NCI-H345 treated with DMSO at 0.1 percent for 48 hours (cell line): ENCODE measurements around the gene SPEN.
"Not testable (repeated sequence)": the region's sequence is repeated elsewhere in the genome, so short reads cannot be mapped to it uniquely, and the experiment has no call there.

Experiments used
- DNase-seq: peaks from one replicate; lab custom pipeline; 2025; ENCODE audit not compliant: unreplicated experiment; lab: John Stamatoyannopoulos, UW

Gene SPEN

DNA sequence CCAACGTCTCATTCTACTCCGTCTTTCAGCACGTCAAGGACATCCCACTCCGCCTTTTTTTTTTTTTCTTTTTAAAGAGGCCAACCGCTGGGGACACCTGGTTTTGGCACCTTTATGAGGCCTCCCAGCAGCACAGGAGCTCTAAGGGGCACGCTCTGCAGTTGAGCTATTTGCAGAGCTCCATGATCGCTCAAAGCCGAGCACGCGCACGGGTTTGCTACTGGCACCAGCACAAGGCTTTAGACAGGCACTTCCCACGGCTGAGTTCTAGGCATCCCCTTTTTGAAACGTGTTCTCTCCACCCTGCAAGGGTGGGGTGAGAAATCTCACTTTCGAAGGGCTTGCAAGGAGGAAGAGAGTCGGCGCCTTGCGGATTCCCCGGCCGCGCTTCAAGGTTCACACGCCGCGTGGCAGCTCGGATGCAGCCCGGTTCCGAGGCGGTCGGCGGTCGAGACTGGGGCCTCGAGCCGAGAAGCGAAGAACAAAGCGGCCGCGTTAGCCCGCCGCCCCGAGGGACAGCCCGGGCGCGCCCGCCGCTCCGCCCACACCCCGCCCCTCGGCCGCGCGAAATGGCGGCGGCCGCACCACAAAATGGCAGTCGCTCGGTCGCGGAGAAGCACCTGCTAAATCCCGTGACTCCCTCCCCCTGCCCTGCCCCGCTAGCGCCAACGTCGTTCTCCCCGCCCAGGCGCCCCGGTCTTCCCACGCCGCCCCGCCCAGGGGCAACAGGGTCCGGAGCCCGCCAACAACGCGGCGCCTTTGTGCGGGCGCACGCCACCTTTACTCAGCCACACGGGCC is 12.9 kb upstream of the SPEN start:
- DNase-seq, result peak; percentile 93

GRCh38 chr1:15835205-15835740 is 12.2 kb upstream of the SPEN start:
- no peak for DNase-seq

DNA sequence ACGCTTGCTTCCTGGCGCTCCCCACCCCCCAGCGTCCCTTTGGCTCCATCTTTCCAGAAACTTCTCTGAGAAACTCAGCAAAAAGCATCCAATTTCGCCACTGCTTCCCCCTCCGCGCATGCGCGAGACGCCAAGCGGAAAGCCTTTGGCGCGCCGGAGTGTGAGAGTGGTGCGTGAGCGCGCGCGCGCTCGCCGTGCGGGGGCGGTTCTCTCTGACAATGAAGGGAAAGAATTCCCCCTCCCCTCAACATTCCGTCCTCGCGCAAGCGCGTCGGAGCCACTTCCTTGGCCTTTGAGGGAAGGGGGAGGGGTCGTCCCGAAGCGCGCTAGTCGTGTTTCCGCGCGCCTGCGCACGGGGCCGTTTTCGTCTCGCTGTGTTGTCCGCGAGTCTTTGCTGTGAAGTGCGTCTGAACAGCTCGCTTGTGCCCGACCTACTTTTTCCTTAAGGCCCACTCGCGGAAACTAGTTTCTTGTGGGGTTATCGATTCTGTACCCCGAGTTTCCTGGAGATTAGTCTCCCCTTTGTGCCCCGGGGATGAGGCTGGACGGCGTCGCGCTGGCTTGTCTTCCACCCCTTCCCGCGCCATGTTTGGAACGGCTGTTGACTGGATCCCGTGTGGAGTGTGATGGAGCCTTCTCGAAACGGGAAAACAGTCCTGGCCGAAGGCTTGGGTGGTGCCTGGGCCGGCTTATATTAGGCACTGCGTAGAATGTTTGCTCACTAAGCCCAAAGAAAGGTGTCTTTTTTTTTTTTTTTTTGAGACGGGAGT is 11.6 kb upstream of the SPEN start:
- peak; percentile 98 for DNase-seq

DNA sequence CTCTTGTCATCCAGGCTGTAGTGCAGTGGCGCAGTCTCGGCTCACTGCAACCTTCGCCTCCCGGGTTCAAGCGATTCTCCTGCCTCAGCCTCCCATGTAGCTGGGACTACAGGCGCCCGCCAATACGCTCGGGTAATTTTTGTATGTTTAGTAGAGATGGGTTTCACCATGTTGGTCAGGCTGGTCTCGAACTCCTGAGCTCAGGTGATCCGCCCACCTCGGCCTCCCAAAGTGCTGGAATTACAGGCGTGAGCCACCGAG is 11.1 kb upstream of the SPEN start:
- DNase-seq, result not testable (repeated sequence)

DNA sequence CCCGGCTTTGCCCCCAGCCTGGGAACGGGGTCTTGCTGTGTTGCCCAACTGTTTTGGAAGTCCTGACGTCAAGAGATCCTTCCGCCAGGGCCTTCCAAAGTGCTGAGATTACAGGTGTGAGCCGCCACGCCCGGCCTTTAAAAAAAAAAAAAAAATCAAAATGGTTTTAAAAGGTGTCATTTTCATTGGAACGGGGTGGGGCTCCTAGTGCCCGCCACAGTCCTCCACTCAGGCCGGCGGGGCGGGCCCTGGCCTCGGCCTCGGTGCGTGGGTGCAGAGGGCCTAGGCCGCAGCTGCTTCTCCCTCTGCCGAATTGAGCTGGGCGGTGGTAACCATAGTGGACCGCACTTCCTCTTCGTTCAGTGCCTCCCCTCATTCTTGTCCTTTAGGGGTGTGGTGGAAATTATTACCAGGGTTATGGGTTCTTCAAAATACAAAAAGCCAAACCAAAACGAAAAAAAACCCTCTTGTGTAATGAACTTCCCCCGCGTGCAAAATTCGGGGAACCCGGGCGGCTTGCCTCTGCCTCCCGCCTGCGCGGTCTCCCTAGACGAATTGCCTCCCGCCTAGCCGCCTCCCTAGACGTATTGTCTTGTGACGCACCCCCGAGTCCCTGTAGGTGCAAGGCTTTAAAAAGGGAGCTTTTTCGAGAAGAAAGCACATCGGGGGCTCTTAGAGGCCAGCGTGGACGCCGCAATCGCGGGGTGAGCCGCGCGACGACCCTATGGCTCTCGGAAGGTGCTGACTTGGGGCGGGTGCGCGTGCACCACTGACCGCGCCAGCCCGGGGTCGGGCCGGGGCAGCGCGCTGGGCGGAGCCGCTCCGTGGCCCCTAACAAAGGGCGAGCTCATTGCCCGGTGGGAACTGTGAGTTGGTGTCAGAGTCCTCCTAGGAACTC is 10.5 kb upstream of the SPEN start:
- DNase-seq, result no peak

GRCh38 chr1:15837931-15838330 is 9.6 kb upstream of the SPEN start:
- DNase-seq, result no peak

GRCh38 chr1:15838721-15839120 is 8.8 kb upstream of the SPEN start:
- DNase-seq, result no peak

DNA sequence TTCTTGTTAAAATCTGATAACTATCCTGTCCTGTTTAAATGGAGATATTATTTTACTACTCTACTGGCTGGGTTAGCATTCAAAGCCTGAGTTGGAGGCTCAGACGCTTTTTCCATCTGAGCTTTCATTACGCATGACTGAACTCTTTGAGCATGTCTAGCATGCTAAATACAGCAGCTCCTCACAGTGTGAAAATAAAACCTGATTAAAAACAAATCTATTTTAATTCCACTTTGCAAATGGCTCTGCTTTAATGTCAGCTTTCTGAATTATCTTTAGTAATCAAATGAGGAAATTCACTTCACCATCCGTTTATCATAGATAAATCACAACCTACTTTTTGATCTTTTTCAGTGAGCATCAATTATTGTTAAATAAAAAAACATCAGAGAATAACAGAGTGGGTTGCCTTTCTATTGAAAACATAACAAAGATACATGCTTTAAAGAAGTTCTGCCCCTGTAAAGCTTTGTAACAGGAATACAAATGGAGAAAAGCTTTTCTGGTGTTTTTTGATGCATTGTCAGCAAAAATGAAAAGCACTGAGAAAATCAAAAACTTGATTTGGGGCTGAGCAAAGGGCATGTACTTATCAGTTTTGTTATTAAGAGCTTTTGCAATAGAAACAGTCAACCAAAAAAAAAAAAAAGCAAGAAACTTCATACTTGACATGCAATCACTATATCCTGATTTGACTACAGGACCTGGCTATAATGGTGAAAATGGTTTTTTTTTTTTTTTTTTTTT is 3.5 kb upstream of the SPEN start:
- no peak for DNase-seq

- DNase-seq, result not testable (repeated sequence)
These were observed 1.5 kb upstream of the SPEN start for GRCh38 chr1:15846056-15846455.

- DNase-seq, result no peak
These were observed 311 bp downstream of the SPEN start for GRCh38 chr1:15847893-15848142.

DNA sequence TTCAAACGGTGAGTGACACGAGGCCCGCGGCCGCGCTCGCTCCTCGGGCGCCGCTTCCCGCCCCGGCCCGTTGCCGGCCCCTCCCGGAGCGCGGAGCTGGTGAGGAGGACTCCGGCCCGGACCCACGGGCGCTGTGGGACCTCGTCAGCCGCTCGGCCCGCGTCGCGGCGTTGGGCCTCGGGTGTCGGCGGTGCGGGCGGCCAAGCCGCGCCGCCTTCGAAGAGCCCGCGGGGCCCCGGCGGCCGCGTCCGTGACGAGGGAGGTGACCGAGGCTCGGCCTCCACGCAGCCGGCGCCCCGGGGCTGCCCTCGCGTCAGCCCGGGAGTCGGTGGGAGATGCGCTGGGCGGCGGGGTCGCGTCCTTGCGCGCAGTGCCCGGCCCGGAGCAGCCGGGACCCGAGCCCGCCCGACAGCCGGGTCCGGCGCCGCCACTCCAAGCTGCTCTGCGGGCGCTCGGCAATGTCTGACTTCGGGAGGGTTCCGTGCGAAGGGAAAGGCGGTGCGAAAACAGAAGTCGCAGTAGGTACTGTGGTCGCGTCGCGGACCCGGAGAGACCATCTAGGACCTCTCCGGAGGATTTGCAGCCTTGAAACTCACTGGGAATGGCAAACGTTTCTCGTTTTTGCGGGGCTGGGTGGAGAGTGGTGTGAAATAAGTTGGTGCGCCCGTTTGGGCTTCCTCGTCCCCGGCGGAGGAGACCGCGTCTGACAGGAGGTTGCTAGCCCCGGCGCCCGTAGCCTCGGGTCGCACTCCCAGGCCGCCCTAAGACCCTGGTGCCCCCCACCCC is 829 bp downstream of the SPEN start:
- no peak for DNase-seq

GRCh38 chr1:15848929-15849774 is 1.6 kb downstream of the SPEN start:
- DNase-seq, result peak; percentile 60

GRCh38 chr1:15849775-15850324 is 2.3 kb downstream of the SPEN start:
- DNase-seq, result peak; percentile 46

DNA sequence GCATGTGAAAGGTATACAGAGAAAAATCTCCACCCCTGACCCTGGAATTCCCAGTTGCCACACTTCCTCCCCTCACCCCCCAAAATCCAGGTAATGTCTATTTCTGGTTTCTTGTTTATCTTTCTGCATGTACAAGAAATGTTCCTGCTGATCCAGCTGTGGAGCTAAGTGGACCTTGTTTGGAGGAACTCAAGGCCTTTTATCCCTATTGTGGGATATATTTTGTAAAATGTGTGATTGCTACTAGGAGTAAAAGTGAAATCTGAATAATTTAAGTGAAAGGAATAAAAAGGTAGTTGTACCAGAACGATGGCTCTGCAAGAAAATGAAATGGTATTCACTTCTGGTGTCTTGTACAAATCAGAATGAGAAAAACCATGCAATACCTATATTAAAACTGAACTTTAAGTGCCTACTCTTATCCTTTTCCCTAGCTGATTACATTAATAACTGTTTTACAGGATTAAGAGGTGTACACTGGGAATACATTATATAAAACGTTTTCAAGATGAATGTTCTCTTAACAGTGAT is 3.0 kb downstream of the SPEN start:
- DNase-seq, result no peak

- DNase-seq, result no peak
These were observed 3.9 kb downstream of the SPEN start for GRCh38 chr1:15851210-15852035.

DNA sequence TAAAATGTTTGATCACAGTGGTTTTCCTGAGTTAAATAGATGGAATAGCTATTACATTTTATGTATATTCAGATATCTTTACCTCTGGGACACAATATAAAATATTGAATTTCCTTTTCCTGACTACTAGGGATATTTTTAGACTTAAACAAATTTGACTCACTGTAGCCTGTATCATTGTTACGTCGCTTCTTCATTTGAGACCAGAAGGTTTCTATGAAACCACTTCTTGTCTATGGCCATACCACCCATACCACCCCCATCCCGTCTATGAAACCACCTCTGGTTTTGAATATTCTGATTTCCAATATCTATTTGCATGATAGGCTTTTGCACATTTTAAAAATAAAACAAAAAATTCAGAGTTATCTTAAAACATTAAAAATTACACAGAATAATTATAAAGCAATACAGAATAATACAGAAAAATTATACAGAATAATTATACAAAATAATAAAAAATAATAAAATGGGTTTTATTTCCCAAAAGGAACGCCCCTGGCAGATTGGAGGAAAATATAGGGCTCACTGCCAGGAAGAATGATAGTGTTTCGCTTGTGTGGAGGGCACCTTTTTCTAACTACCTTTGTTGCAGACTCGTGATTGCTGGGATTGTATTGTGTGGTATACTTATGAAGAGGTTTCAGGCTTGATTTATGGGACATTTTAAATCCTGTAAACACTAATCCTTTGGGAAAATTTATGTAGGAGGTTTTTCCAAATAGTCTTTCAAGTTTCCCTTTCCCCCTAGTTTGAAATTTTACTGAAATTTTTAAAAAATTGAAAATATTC is 4.7 kb downstream of the SPEN start:
- DNase-seq, result no peak

DNA sequence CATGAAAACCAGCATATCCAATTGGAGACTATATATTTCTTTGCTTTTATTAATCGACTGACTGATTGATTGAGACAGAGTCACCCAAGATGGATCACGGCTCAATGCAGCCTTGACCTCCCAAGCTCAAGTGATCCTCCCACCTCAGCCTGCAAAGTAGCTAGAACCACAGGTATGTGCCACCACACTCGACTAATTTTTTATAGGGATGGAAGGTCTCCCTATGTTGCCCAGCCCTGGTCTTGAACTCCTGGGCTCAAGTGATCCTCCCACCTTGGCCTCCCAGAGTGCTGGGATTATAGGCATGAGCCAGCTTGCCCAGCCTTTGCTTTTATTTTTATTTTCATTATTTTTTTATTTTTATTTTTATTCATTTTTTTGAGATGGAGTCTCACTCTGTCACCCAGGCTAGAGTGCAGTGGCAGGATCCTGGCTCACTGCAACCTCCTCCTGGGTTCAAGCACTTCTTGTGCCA is 5.4 kb downstream of the SPEN start:
- DNase-seq, result no peak
